ENCODE results near the gene NLGN3. TPM values are rescaled to one million over a fixed set of nuclear protein-coding genes. Genes with fewer than 3 reads are reported as not detected.

NLGN3 gene
- not detected in 2 replicates for total RNA-seq

DNA sequence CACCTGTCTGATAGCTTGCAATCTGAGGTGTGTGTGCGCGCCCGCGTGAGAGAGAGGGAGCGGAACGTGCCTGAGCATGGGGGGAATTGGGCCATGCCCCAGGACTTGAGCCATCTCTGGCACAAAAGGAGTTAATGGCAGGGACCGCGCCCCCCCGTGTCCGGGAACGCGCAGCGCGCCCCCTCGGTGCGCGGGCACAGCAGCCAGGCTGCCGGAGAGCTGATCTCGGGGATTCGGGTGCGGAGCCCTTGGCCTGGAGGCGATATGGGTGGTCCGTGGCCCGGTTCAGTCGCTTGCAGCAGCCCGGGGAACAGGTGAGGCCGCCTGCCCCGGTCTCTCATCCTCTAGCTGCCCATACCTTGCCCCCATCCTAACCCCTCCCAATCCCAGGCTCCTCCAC is at the start of gene NLGN3:
Gene NLGN3, plus strand, starts transcription at position 191 of the 400 bp plus-strand sequence. CDS start 2,909 bp downstream, outside the sequence.

DNA sequence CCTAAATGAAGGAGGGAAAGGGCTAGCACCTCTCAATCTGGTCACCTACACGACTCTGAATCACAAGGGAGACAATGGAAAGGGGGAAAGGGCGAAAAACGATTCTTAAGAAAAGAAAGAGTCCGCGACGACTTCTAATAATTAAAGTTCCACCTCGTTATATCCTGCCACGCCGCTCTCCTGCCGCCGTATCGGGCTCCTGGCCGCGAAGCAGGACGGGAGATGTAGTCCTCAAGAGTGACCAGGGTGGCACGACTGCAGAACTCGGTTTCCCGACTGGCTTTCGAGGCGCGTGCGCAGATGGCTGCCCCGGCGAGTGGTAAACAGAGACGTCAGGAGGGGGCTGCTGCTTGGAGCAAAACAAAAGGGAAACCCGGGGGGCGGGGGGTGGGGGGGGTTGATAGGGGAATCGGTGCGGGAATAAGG is 49.1 kb upstream of the NLGN3 start, which contains the start of gene FOXO4:
Gene FOXO4, plus strand, starts transcription at position 297 of the 426 bp plus-strand sequence. CDS start 678 bp downstream, outside the sequence.

DNA sequence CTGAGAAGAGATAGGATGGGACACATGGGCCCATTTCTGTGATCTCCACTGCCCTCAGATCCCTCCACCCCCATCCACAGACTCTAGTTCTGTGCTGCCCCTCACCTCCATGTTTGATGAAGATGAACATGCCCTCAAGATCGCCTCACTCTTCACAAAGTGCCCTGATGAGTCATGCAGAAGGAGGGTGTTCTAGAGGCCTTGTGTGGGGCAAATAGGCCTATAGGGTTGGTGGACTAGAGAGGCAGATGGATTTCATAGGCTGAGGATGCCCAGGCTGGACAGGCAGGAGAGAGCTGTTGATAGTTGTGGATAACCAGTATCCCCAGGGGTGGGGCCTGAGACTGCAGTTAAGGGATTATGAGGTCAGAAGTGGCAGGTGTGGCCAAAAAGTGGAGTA is 38.2 kb upstream of the NLGN3 start, which contains the start of gene CXorf65:
Gene CXorf65, minus strand, starts transcription at position 314 of the 400 bp plus-strand sequence. Its CDS starts 184 bp downstream, at position 130.

DNA sequence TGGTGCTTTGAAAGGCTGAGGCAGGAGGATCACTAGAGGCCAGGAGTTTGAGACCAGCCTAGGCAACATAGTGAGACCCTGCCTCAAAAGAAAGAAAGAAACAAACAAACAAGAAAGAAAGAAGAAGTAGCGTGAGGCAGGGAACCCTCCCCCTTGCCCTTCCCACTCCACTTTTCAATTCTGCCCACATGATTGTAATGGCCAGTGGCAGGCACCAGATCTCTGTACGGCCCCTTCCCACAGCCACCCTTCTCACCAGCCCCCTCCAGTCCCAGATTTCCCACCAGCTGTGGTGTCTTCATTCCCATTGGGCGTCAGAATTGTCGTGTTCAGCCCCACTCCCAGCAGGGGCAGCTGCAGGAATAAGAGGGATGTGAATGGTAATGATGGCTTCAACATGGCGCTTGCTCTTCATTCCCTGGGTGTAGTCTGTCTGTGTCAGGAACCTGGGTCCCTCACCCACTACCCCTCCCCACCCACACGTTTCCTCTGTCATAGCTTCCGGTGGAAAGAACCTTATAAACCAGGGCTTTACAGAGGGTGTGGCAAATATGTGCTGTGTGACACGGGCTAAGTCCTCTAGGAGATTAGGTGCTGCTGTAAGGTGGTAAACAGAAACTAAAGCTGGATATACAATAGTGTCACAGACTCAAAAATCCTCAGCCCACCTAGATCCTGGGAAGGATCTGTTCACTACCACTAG is 33.3 kb upstream of the NLGN3 start, which contains the start of gene IL2RG:
Gene IL2RG, minus strand, starts transcription at position 437 of the 703 bp plus-strand sequence. Its CDS starts 38 bp downstream, at position 399.

DNA sequence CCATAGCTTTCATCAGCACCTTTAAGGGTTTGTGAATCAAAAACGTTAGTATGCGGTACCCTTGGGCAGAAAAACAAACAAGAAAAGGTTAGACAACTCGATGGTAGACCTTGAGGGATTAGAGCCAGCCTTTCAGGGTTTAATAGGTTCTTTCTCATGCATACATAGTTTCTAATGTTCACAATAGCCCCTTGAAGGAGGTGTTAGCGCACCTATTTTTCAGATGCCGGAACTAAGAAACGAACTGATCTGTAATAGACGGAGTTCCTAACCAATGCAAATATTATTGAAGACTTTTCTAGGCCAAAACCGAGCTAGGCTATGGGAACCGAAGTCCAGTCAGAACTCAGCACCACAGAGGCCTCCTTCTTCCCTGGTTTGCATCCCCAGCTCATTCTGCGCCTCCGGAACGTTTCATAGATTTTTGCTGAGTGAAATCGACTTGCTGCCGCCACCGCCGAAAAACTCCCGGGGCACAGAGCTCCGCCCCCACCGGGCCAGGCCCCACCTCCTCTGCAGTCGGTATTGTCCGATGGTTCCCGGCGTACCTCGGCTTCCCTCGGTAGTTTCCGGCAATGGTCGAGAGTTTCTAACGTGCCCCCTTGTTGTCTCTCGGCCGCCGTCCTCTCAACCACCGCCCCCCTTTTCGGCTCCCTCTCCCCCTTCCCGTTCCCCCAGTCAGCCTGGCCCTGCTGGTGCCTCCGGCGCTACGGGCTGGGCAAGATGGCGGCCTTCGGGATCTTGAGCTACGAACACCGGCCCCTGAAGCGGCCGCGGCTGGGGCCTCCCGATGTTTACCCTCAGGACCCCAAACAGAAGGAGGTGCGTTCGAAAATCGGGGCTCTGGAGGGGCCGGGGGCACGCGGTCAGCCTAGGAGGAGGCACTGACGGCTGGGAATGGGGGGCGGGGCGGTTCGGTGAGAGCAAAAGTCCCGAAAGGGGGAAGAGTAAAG is 26.3 kb upstream of the NLGN3 start, which contains the start of gene MED12:
Gene MED12, plus strand, starts transcription at position 565 of the 953 bp plus-strand sequence. Its CDS starts 159 bp downstream, at position 724.

Other genes with a start within 250 kb of the NLGN3 start
- gene TEX11, start 236.1 kb upstream of the NLGN3 start, total RNA-seq: not detected in 2 replicates
- gene SLC7A3, start 213.7 kb upstream of the NLGN3 start, total RNA-seq: not detected in 2 replicates
- 54.4 and 68.9 TPM in 2 replicates for gene SNX12, start 76.5 kb upstream of the NLGN3 start, total RNA-seq
- gene FOXO4, start 49.0 kb upstream of the NLGN3 start, total RNA-seq: 1.6 and 2.9 TPM in 2 replicates
- not detected in 2 replicates for gene CXorf65, start 38.1 kb upstream of the NLGN3 start, total RNA-seq
- gene IL2RG, start 33.3 kb upstream of the NLGN3 start, total RNA-seq: not detected in 2 replicates
- gene MED12, start 26.2 kb upstream of the NLGN3 start, total RNA-seq: 11.0 and 16.0 TPM in 2 replicates
- not detected in 2 replicates for gene GJB1, start 78.4 kb downstream of the NLGN3 start, total RNA-seq
- 7.8 and 9.5 TPM in 2 replicates for gene ZMYM3, start 109.3 kb downstream of the NLGN3 start, total RNA-seq
- 232 and 281 TPM in 2 replicates for gene NONO, start 138.8 kb downstream of the NLGN3 start, total RNA-seq
- 0.23 and 1.7 TPM in 2 replicates for gene ITGB1BP2, start 156.9 kb downstream of the NLGN3 start, total RNA-seq
- gene TAF1, start 221.5 kb downstream of the NLGN3 start, total RNA-seq: 8.0 and 16.4 TPM in 2 replicates

Measured in hair follicular keratinocyte (primary cell).